Endothelial cell of umbilical vein (primary cell): ENCODE data around the gene CEP89. TPM values are rescaled to one million over a fixed set of nuclear protein-coding genes. Genes with fewer than 3 reads are reported as not detected.

Source experiments
- BruUV-seq: library from RNA; stranded (reverse); fragments of 400-500 nt; replicated peaks from 2 replicates; lab custom pipeline; 2021; lab: Mats Ljungman, UMichigan
- CTCF ChIA-PET: fragments of 300-600, 350-600 bp; sonication (Branson Sonifier 250); formaldehyde crosslinking; loops from one replicate; lab custom pipeline; 2021; ENCODE audit warnings: antibody characterized with exemption, inconsistent platforms; lab: Charles Lee
- POLR2A ChIA-PET: fragments of 300-600, 350-600 bp; sonication (Branson Sonifier 250); formaldehyde crosslinking; loops from one replicate; lab custom pipeline; 2021; ENCODE audit warnings: antibody characterized with exemption, inconsistent platforms; lab: Charles Lee
- DNase-seq: peaks from one replicate; pipeline ENCODE4 v3.0.0-alpha.2; 2011; ENCODE audit warnings: low read depth, low spot score
- FAIRE-seq: peaks from 2 replicates; lab custom pipeline; 2011; peaks lifted over from hg19 to GRCh38; lab: Jason Lieb, UNC
- H2AFZ ChIP-seq: 2 replicates; pipeline ENCODE4 v1.6.0; 2012; ENCODE audit warnings: low read depth, low read length, control low read depth, inconsistent platforms
- H3K27ac ChIP-seq: 2 replicates; pipeline ENCODE4 v1.5.1; 2011; ENCODE audit warnings: low read depth, mild to moderate bottlenecking, control low read depth, low read length, moderate library complexity; ENCODE audit not compliant: insufficient read depth
- H3K27me3 ChIP-seq, 2 experiments: 2 replicates each; pipeline versions ENCODE4 v1.6.0 to v1.6.1; 2011; ENCODE audit warnings: low read length in 2 of 2, mixed read lengths in 1 of 2; ENCODE audit not compliant: control insufficient read depth in 2 of 2, insufficient read depth in 2 of 2
- H3K36me3 ChIP-seq, 2 experiments: 2 replicates in 1 of 2; 3 replicates in 1 of 2; pipeline ENCODE4 v1.5.1; 2011; ENCODE audit warnings: low read length in 2 of 2, mild to moderate bottlenecking in 1 of 2, moderate library complexity in 1 of 2; ENCODE audit not compliant: control insufficient read depth in 2 of 2, insufficient read depth in 2 of 2; ENCODE audit errors: extremely low read depth in 1 of 2
- H3K4me1 ChIP-seq: 3 replicates; pipeline ENCODE4 v1.5.1; 2011; ENCODE audit warnings: mild to moderate bottlenecking, low read length; ENCODE audit not compliant: control insufficient read depth, insufficient read depth; ENCODE audit errors: extremely low read depth
- H3K4me2 ChIP-seq: 2 replicates; pipeline ENCODE4 v1.6.1; 2011; ENCODE audit warnings: low read length, control low read depth, mixed read lengths; ENCODE audit not compliant: insufficient read depth
- H3K4me3 ChIP-seq, 3 experiments: fragments of 200-600 bp in 1 of 3; sonication (generic), shearing (Covaris generic) in 1 of 3; replicated peaks in 1 of 3; 2 replicates each; pipeline ENCODE4 v1.5.1; 2011 to 2016; ENCODE audit warnings: control low read depth in 3 of 3, low read length in 3 of 3, mild to moderate bottlenecking in 2 of 3, inconsistent platforms in 1 of 3, low read depth in 1 of 3, moderate library complexity in 1 of 3; ENCODE audit not compliant: insufficient read depth in 1 of 3
- H3K79me2 ChIP-seq: 2 replicates; pipeline ENCODE4 v1.6.0; 2012; ENCODE audit warnings: low read length, inconsistent platforms; ENCODE audit not compliant: control insufficient read depth, insufficient read depth
- H3K9ac ChIP-seq: replicated peaks from 2 replicates; pipeline ENCODE3; 2011; ENCODE audit warnings: low read length, control low read depth; ENCODE audit not compliant: insufficient read depth; ENCODE audit errors: extremely low read depth
- H3K9me1 ChIP-seq: replicated peaks from 3 replicates; pipeline ENCODE4 v1.6.0; 2011; ENCODE audit warnings: mild to moderate bottlenecking, low read length; ENCODE audit not compliant: control insufficient read depth, insufficient read depth; ENCODE audit errors: extremely low read depth
- H3K9me3 ChIP-seq: replicated peaks from 2 replicates; pipeline ENCODE4 v1.5.1; 2012; ENCODE audit warnings: low read length, inconsistent platforms; ENCODE audit not compliant: control insufficient read depth, insufficient read depth
- H4K20me1 ChIP-seq: replicated peaks from 2 replicates; pipeline ENCODE3; 2011; ENCODE audit warnings: mild to moderate bottlenecking, low read length; ENCODE audit not compliant: control insufficient read depth, insufficient read depth; ENCODE audit errors: extremely low read depth
- CTCF ChIP-seq, 2 donors: IDR thresholded peaks; 1 replicate in 1 of 2; 2 replicates in 1 of 2; pipeline ENCODE4 v1.5.1; 2011; ENCODE audit warnings: low read length in 2 of 2, mild to moderate bottlenecking in 2 of 2, moderate library complexity in 2 of 2, control low read depth in 1 of 2, inconsistent platforms in 1 of 2, low read depth in 1 of 2; ENCODE audit not compliant: insufficient read depth in 1 of 2; ENCODE audit errors: extremely low read depth in 1 of 2
- EZH2 ChIP-seq: IDR thresholded peaks from 2 replicates; pipeline ENCODE4 v1.6.1; 2012; ENCODE audit warnings: borderline replicate concordance, low read depth, mild to moderate bottlenecking, moderate library complexity, low read length, inconsistent platforms; ENCODE audit not compliant: severe bottlenecking
- FOS ChIP-seq: IDR thresholded peaks from 2 replicates; pipeline ENCODE4 v1.6.1; 2011; ENCODE audit warnings: mild to moderate bottlenecking, low read length, moderate library complexity, borderline replicate concordance; ENCODE audit not compliant: insufficient read depth
- GATA2 ChIP-seq: IDR thresholded peaks from 2 replicates; pipeline ENCODE4 v1.7.0; 2011; ENCODE audit warnings: low read depth, mild to moderate bottlenecking, moderate library complexity, mixed read lengths, low read length; ENCODE audit not compliant: insufficient read length, insufficient read depth
- JUN ChIP-seq: IDR thresholded peaks from 2 replicates; pipeline ENCODE4 v1.6.1; 2011; ENCODE audit warnings: borderline replicate concordance, low read depth; ENCODE audit not compliant: insufficient read length, insufficient read depth
- MAX ChIP-seq: IDR thresholded peaks from 2 replicates; pipeline ENCODE4 v1.6.1; 2011; ENCODE audit not compliant: insufficient read depth, insufficient read length
- MYC ChIP-seq: IDR thresholded peaks from one replicate; pipeline ENCODE4 v1.6.1; 2011; ENCODE audit warnings: mild to moderate bottlenecking, low read depth, low read length
- POLR2A ChIP-seq: IDR thresholded peaks from 2 replicates; pipeline ENCODE4 v1.6.1; 2012; ENCODE audit warnings: low read depth, mild to moderate bottlenecking, control low read depth, low read length
- POLR2AphosphoS5 ChIP-seq: IDR thresholded peaks from 2 replicates; pipeline ENCODE4 v1.6.1; 2012; ENCODE audit warnings: low read depth, mild to moderate bottlenecking, control low read depth, low read length, moderate library complexity; ENCODE audit not compliant: insufficient read depth
- dilution Hi-C: fragments of 300-500 bp; cut with MboI; formaldehyde crosslinking; loops from one replicate; pipeline ENCODE4 v1.15.0; 2019; ENCODE audit warnings: low sequenced_read_pairs; ENCODE audit not compliant: extremely low pct_ligation_motif_present
- intact Hi-C: fragments of 100-400 bp; cut with micrococcal nuclease; formaldehyde crosslinking; loops from one replicate; pipeline ENCODE4 v1.10.0; 2022
- polyA plus RNA-seq, 4 experiments: library from polyadenylated mRNA; depleted of rRNA in 3 of 4; stranded (reverse) in 3 of 4; unstranded in 1 of 4; fragments of >200 nt; gene quantifications; 2 replicates each; pipeline versions ENCODE4 v1.2.1 to v1.2.3, GENCODE V29; 2011 to 2012; ENCODE audit warnings: missing spikeins in 1 of 4
- total RNA-seq: library from RNA; stranded (reverse); gene quantifications from 2 replicates; pipeline ENCODE4 v1.2.3, GENCODE V29; 2021

Gene CEP89
- total and polyA plus RNA-seq, 2 donors (not counting 3 experiments of a cell fraction or from before 2014, with no cell fraction given) = 25.1 to 46.2 TPM

- H3K9me1 ChIP-seq = no peaks in the 10 kb centered on the region
- H2AFZ ChIP-seq = no peak overlapping the region
- no peak overlapping the region for H3K4me3 ChIP-seq
- no peak for FAIRE-seq
- no peaks in the 10 kb centered on the region for H3K9me3 ChIP-seq
- POLR2A ChIA-PET = interaction anchor here (0.7 kb wide), 1 partner anchor 564 kb away, joined by 3 read pairs; no protein-coding TSS in a partner anchor
- no peaks in the 10 kb centered on the region for H3K79me2 ChIP-seq
- H3K4me1 ChIP-seq = no peaks in the 10 kb centered on the region
- DNase-seq = no peak
- H3K27me3 ChIP-seq = no peaks in the 10 kb centered on the region
- no peak overlapping the region for H3K9ac ChIP-seq
- dilution Hi-C loops = no loop called here
- no TSS peak for BruUV-seq
- intact Hi-C loops = no loop called here
- CTCF ChIA-PET = no interaction called here
- H3K36me3 ChIP-seq = peaks cover 0 to 7% of the 10 kb centered on the region in 2 experiments
- no peak overlapping the region for H3K4me2 ChIP-seq
- H3K27ac ChIP-seq = no peak overlapping the region
- no peaks in the 10 kb centered on the region for H4K20me1 ChIP-seq
- TF ChIP-seq MAX (no peak), CTCF (IDR thresholded peaks at IDR 0.05; ENCODE audit: extremely low read depth in 1 of 2, insufficient read depth in 1 of 2, low read depth in 1 of 2, low read length in 2 of 2) (no peak), EZH2 (no peak), JUN (no peak), FOS (no peak), MYC (no peak), POLR2AphosphoS5 (no peak), GATA2 (no peak), POLR2A (no peak)
Measured at GRCh38 chr19:32910094-32910493, 61.7 kb downstream of the CEP89 start.
